Heart right ventricle (tissue), 16 donors: ENCODE measurements around the gene DGKI. TPM values are rescaled to one million over a fixed set of nuclear protein-coding genes. Genes with fewer than 3 reads are reported as not detected.
"Not testable (repeated sequence)": the region's sequence is repeated elsewhere in the genome, so short reads cannot be mapped to it uniquely, and the experiment has no call there.

Experiments
- ATAC-seq, 8 donors: fragments of 200-7000 bp; cut with Tn5 transposase; one replicate each; pipeline ENCODE4 v1.9.1; 2020; ENCODE audit warnings: mild to moderate bottlenecking in 8 of 8, moderate library complexity in 8 of 8, moderate number of reproducible peaks in 1 of 8
- DNase-seq, 2 donors: peaks; one replicate each; pipeline ENCODE4 v3.0.0-alpha.2; 2020
- H3K27ac ChIP-seq, 10 donors: fragments of 200-600 bp; sonication (generic) in 2 of 10; one replicate each; pipeline versions ENCODE4 v1.5.0 to v1.8.0; 2020 to 2022; ENCODE audit warnings: mild to moderate bottlenecking in 3 of 10
- H3K27me3 ChIP-seq, 7 donors: fragments of 200-600 bp; one replicate each; pipeline ENCODE4 v1.8.0; 2021 to 2022; ENCODE audit warnings: mild to moderate bottlenecking in 2 of 7
- H3K36me3 ChIP-seq, 9 donors: fragments of 200-600 bp; sonication (generic) in 1 of 9; one replicate each; pipeline versions ENCODE4 v1.5.0 to v1.8.0; 2020 to 2022; ENCODE audit warnings: mild to moderate bottlenecking in 2 of 9
- H3K4me1 ChIP-seq, 9 donors: fragments of 200-600 bp; sonication (generic) in 1 of 9; one replicate each; pipeline versions ENCODE4 v1.5.0 to v1.8.0; 2020 to 2022; ENCODE audit warnings: mild to moderate bottlenecking in 4 of 9
- H3K4me3 ChIP-seq, 10 donors: fragments of 200-600 bp; sonication (generic) in 2 of 10; one replicate each; pipeline versions ENCODE4 v1.5.0 to v1.8.0; 2020 to 2022; ENCODE audit warnings: mild to moderate bottlenecking in 7 of 10, moderate library complexity in 2 of 10
- H3K9me3 ChIP-seq, 11 donors: fragments of 200-600 bp in 10 of 11; sonication (generic) in 2 of 11; one replicate each; pipeline versions ENCODE4 v1.5.0 to v1.8.0; 2013 to 2022; ENCODE audit warnings: mild to moderate bottlenecking in 2 of 11, control low read depth in 1 of 11, moderate library complexity in 1 of 11
- CTCF ChIP-seq, 9 donors: fragments of 200-600 bp; sonication (generic) in 2 of 9; IDR thresholded peaks; one replicate each; pipeline versions ENCODE4 v1.5.0 to v1.8.0; 2021 to 2022; ENCODE audit warnings: antibody characterized with exemption in 9 of 9, mild to moderate bottlenecking in 5 of 9, moderate library complexity in 1 of 9
- WGBS, 2 donors: extraction: QIAGEN DNeasy Blood & Tissue Kit; methylation state at CpG; one replicate each; pipeline ENCODE4 v1.1.7; 2013; ENCODE audit warnings: inconsistent platforms in 1 of 2; 5-methylcytosine and 5-hydroxymethylcytosine counted together
- intact Hi-C, 10 donors: fragments of 100-400 bp; cut with DNase I; formaldehyde crosslinking; loops; one replicate each; pipeline versions ENCODE4 v1.11.1 to v1.14.2; 2022
- polyA plus RNA-seq, 2 donors: library from polyadenylated mRNA; stranded (reverse); fragments of 200-250 nt; gene quantifications; one replicate each; pipeline ENCODE4 v1.2.3, GENCODE V29; 2013
- total RNA-seq, 10 donors: library from RNA; stranded (reverse); fragmentation: NEBNext Ultra II Directional in 3 of 10; extraction: Animal tissue kit (Norgen Biotek cat#: 25700) in 3 of 10; gene quantifications; one replicate each; pipeline versions ENCODE4 v1.2.1 to v1.2.4, GENCODE V29; 2021 to 2023
- donor health status: Arrhythmogenic right ventricular cardiomyopathy.
- donor health status: ischemic (EF 13 %, LVEDD 7.1; RV severe dilation, severe dysfunction).
- donor health status: healthy with polysubstance abuse.
- donor health status: DM: no; HTN: yes; CAD: no.
- donor health status: DM: no; HTN: no; CAD: no.
- donor health status: ischemic (EF 25% LVEDD 6.9; RV normal size, moderate dysfunction).
- donor health status: ischemic (EF 25% LVEDD 5.7; RV mildly dilated, moderate dysfunction).
- donor health status: healthy.
- donor health status: DM: yes; HTN: yes; CAD: no.
- donor health status: Ischemic cardiomyopathy.
- donor health status: ischemic (EF 35%, LVEDD 5.7; RV mildly dilated, moderate dysfunction).
- donor health status: nonischemic (EF 11% LVEDD 7.7; RV severe dilation, severe dysfunction).
- donor health status: DM: yes; HTN: yes; CAD: no.
- donor health status: PGD.
- donor health status: ischemic (EF 29% LVEDD 5.4; RV normal size, mild dysfunction).
- donor health status: nonischemic (EF 23%, LVEDD 6.1; RV moderate dilation, normal function).

Gene DGKI
- total and polyA plus RNA-seq, 12 donors, result 0.16 to 2.6 (median 1.2) TPM

- no peak overlapping the region for H3K4me3 ChIP-seq
- H3K4me1 ChIP-seq, result peaks cover 0 to 20% (median 5%) of the 10 kb centered on the region in 9 donors
- TF ChIP-seq CTCF (IDR thresholded peaks at IDR 0.05), result no peak
- ATAC-seq (no peak), DNase-seq (no peak)
- H3K27me3 ChIP-seq, result no peaks in the 10 kb centered on the region
- WGBS, 2 donors, result 86 to 87% methylated on average over 3 of the region's 3 CpGs
- intact Hi-C loops, result no loop called here
- no peaks in the 10 kb centered on the region for H3K9me3 ChIP-seq
- no peaks in the 10 kb centered on the region for H3K36me3 ChIP-seq
- H3K27ac ChIP-seq, result no peak overlapping the region
Observed at GRCh38 chr7:137715121-137715520, 131.7 kb downstream of the DGKI start.

DNA sequence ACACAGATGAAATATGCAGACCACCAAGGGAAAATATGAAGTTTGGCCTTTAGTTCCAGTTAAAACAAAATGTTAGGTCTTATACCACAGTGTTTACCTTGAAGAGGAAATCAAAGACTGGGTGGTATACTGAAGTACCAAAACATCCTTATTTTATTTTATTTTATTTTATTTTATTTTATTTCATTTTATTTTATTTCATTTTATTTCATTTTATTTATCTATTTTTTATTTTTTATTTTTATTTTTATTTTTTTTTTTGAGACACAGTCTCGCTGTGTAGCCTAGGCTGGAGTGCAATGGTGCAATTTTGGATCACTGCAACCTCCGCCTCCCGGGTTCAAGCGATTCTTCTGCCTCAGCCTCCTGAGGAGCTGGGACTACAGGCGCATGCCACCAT lies 140.4 kb downstream of the DGKI start:
- H3K4me1 ChIP-seq, intact Hi-C loops, H3K27me3 ChIP-seq, DNase-seq, H3K27ac ChIP-seq, H3K36me3 ChIP-seq, H3K4me3 ChIP-seq, ATAC-seq: not testable (repeated sequence)
- H3K9me3 ChIP-seq, result peaks cover 0 to 38% (median 17%) of the 10 kb centered on the region in 11 donors
- WGBS, 2 donors, result 97 to 99% methylated on average over 5 of the region's 5 CpGs

DNA sequence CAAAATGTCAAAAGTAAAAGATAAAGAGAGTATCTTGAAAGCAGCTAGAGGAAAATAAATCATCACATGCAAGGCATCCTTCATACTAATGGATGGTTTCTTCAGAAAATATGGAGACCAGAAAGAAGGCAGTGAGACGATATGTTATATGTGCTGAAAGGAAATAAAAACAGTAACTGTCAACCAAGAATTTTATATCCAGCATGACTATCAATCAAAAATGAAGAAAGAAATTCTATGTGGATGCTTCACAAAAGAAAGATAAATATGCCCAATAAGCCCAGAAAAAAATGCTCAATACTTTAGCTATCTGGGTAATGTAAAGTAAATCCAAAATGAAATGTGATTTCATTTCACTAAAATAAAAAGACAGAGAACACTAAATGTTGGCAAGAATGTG lies 142.1 kb downstream of the DGKI start:
- DNase-seq, result no peak
- Histone ChIP-seq H3K4me3 (no peak overlapping the region), H3K27me3 (no peaks in the 10 kb centered on the region), H3K36me3 (no peaks in the 10 kb centered on the region), H3K27ac (no peak overlapping the region), H3K4me1 (no peaks in the 10 kb centered on the region), H3K9me3 (peaks cover 0 to 38% (median 17%) of the 10 kb centered on the region in 11 donors)
- WGBS, 2 donors, result 90 to 97% methylated on average over 1 of the region's 1 CpG
- intact Hi-C loops, result no loop called here
- TF ChIP-seq CTCF (IDR thresholded peaks at IDR 0.05), result no peak
- no peak for ATAC-seq

DNA sequence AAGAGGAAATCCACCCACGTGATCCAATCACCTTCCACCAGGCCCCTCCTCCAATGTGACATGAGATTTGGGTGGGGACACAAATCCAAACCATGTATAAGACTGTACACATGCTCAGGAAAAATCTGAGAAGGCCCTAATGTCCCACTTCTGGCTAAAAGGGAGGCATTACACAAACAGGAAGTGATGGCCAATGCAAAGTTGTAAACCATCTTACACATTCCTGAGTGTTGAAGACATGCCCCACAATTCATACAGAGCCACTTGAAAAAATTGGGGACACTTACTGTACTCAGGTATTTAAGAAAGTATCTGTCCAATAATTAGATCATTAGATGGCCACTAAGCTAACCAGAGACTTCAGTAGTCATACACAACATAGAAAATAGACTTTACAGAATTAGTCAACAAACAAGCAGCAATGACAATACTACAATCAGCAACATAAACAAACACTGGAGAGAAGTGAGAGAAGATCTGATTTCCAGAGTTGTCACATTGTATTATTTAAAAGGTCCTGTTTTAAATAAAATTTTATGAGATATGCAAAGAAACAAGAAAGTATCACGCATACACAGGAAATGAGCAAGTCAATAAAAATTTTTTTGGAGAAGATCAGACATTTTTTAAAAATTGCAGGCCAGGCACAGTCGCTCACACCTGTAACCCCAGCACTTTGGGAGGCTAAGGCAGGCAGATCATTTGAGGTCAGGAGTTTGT lies 143.3 kb downstream of the DGKI start:
- H3K36me3 ChIP-seq, result no peaks in the 10 kb centered on the region
- H3K9me3 ChIP-seq, result peaks cover 0 to 38% (median 17%) of the 10 kb centered on the region in 11 donors
- H3K4me1 ChIP-seq, result no peaks in the 10 kb centered on the region
- no peak overlapping the region for H3K27ac ChIP-seq
- 86 to 92% methylated on average over 3 of the region's 3 CpGs for WGBS, 2 donors
- no peak overlapping the region for H3K4me3 ChIP-seq
- intact Hi-C loops, result no loop called here
- no peak for ATAC-seq
- H3K27me3 ChIP-seq, result no peaks in the 10 kb centered on the region
- no peak for DNase-seq
- TF ChIP-seq CTCF (IDR thresholded peaks at IDR 0.05), result no peak

DNA sequence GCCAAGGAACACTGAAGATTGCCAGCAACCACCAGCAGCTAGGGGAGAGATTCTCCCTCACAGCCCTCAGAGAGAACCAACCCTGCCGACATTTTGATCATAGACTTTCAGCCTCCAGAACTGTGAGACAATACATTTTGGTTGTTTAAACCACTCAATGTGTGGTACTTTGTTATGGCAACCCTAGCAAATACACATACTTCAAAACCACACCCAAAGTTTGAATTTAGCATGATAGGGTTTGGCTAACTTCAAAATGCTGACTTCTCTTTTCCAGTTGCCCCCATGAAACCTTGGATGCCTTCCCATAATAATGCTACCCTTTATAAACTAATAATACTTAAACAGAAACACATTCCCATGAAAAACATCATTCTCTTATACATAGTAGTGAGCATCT lies 149.8 kb downstream of the DGKI start:
- WGBS, 2 donors, result 89 to 94% methylated on average over 1 of the region's 1 CpG
- Histone ChIP-seq H3K4me3 (no peak overlapping the region), H3K4me1 (no peaks in the 10 kb centered on the region), H3K9me3 (peaks cover 0 to under 1% (median 0%) of the 10 kb centered on the region in 11 donors), H3K27me3 (no peaks in the 10 kb centered on the region), H3K27ac (no peak overlapping the region), H3K36me3 (no peaks in the 10 kb centered on the region)
- intact Hi-C loops, result no loop called here
- no peak for TF ChIP-seq CTCF (IDR thresholded peaks at IDR 0.05)
- DNase-seq (no peak), ATAC-seq (no peak)
